Measurements from ENCODE around the gene C19orf47. TPM values are rescaled to one million over a fixed set of nuclear protein-coding genes. Genes with fewer than 3 reads are reported as not detected.
A peak's percentile ranks its signal among the peaks of the same experiment; 100 is the strongest.

C19orf47 gene
- total RNA-seq, 1 donor from 2014 or later, result 25.8 TPM

DNA sequence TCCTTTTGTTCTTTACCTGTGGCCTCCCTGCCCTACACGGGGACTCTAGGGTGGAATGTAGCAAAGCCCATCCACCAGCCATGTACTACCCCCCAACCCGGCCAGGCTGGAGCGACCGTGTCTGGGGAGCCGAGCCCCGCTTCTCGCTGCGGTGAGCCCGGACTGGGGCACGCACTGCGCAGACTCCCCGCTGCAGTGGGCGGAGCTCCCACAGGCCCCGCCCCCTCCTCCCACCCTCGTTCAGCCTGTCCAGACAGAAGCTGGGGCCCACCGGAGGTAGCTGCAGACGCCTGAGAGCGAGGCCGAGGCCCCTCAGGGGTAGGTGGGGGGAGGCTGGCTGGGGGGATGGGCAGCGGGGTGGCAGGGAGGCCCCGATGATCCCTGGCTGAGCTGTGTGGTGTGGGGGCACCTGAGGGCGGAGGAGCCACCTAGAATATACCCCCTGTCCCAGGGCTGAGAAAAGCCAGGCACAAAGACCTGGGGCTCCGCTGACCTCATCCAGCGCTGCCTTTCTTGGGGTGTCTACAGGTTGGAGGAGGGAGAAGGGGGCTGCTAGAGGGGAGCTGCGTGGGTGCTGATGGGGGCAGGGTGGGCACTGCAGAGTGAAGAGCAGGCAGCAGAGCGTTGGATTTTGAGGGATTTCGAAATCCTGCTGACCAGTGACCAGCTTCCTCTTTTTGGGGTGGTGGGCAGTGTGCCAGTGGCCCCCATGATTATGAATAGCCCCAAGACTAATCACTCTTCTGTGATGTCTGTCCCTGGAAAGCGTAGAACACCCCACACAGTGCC lies 17.6 kb upstream of the C19orf47 start:
- TF ChIP-seq, protein P1, sequence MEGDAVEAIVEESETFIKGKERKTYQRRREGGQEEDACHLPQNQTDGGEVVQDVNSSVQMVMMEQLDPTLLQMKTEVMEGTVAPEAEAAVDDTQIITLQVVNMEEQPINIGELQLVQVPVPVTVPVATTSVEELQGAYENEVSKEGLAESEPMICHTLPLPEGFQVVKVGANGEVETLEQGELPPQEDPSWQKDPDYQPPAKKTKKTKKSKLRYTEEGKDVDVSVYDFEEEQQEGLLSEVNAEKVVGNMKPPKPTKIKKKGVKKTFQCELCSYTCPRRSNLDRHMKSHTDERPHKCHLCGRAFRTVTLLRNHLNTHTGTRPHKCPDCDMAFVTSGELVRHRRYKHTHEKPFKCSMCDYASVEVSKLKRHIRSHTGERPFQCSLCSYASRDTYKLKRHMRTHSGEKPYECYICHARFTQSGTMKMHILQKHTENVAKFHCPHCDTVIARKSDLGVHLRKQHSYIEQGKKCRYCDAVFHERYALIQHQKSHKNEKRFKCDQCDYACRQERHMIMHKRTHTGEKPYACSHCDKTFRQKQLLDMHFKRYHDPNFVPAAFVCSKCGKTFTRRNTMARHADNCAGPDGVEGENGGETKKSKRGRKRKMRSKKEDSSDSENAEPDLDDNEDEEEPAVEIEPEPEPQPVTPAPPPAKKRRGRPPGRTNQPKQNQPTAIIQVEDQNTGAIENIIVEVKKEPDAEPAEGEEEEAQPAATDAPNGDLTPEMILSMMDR (IDR thresholded peaks at IDR 0.05; ENCODE audit: partially characterized antibody, unreplicated experiment), result no peak
- H3K9me3 Mint-ChIP-seq (ENCODE audit: unreplicated experiment), result peaks cover 18% of the 10 kb centered on the region
- DNase-seq, result peak; percentile 92
- H3K4me1 Mint-ChIP-seq (ENCODE audit: low read depth, unreplicated experiment), result peaks cover 25% of the 10 kb centered on the region
- peak overlapping the region; percentile 95 for H3K27ac Mint-ChIP-seq (ENCODE audit: unreplicated experiment)
- H3K27me3 Mint-ChIP-seq (ENCODE audit: unreplicated experiment), result peaks cover 16% of the 10 kb centered on the region
- H3K4me3 Mint-ChIP-seq (ENCODE audit: unreplicated experiment), result peak overlapping the region; percentile 85
- H3K36me3 Mint-ChIP-seq (ENCODE audit: unreplicated experiment), result no peaks in the 10 kb centered on the region

DNA sequence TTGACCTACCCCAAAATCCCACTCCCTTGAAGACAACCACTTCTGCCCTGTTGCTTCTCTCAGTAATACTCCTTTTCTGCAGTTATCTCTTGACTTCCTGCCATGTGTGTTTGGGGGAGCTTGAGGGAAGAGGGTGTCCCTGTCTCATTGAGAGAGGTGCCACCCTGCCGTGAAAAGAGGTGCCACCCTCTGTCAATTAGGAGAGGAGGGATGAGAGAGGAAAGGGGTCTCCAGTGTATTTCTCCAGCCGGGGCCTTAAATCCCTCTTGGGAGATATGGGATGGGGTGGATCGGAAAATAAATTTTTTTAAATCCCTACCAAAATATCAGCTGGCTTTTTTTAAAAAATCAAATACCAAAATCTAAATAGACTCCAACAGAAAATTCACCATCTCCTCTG lies 16.8 kb upstream of the C19orf47 start:
- Mint-ChIP-seq H3K36me3 (ENCODE audit: unreplicated experiment) (no peaks in the 10 kb centered on the region), H3K4me3 (ENCODE audit: unreplicated experiment) (peak overlapping the region; percentile 85), H3K27ac (ENCODE audit: unreplicated experiment) (peak overlapping the region; percentile 74), H3K9me3 (ENCODE audit: unreplicated experiment) (peaks cover 16% of the 10 kb centered on the region), H3K4me1 (ENCODE audit: low read depth, unreplicated experiment) (peaks cover 20% of the 10 kb centered on the region), H3K27me3 (ENCODE audit: unreplicated experiment) (peaks cover 14% of the 10 kb centered on the region)
- no peak for DNase-seq
- TF ChIP-seq, protein P1 (IDR thresholded peaks at IDR 0.05; ENCODE audit: partially characterized antibody, unreplicated experiment), result no peak

GRCh38 chr19:40363069-40363468 lies 14.9 kb upstream of the C19orf47 start:
- Mint-ChIP-seq H3K4me1 (ENCODE audit: low read depth, unreplicated experiment) (peaks cover 16% of the 10 kb centered on the region), H3K9me3 (ENCODE audit: unreplicated experiment) (peaks cover 15% of the 10 kb centered on the region), H3K4me3 (ENCODE audit: unreplicated experiment) (no peak overlapping the region), H3K27ac (ENCODE audit: unreplicated experiment) (no peak overlapping the region), H3K36me3 (ENCODE audit: unreplicated experiment) (no peaks in the 10 kb centered on the region), H3K27me3 (ENCODE audit: unreplicated experiment) (peaks cover 9% of the 10 kb centered on the region)
- TF ChIP-seq, protein P1 (IDR thresholded peaks at IDR 0.05; ENCODE audit: partially characterized antibody, unreplicated experiment), result no peak
- DNase-seq, result no peak

DNA sequence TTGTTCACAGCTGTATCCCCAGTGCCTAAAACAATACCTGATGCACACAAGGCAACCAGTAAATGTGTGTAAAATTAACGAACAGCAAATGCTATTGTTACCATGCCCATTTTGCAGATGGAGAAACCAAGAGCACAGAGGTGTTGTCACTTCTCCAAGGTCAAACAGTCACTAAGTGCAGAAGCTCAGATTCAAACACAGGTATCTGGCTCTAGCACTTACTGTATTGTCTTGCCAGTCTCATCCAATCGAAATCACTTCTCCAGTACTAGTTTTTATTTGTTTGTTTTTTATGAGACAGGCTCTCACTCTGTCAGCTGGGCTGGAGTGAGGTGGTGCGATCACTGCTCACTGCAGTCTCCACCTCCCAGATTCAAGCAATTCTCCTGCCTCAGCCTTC lies 14.0 kb upstream of the C19orf47 start:
- DNase-seq, result no peak
- Mint-ChIP-seq H3K27me3 (ENCODE audit: unreplicated experiment) (peaks cover 6% of the 10 kb centered on the region), H3K9me3 (ENCODE audit: unreplicated experiment) (peaks cover 8% of the 10 kb centered on the region), H3K27ac (ENCODE audit: unreplicated experiment) (no peak overlapping the region), H3K36me3 (ENCODE audit: unreplicated experiment) (no peaks in the 10 kb centered on the region), H3K4me1 (ENCODE audit: low read depth, unreplicated experiment) (peaks cover 14% of the 10 kb centered on the region), H3K4me3 (ENCODE audit: unreplicated experiment) (no peak overlapping the region)
- TF ChIP-seq, protein P1 (IDR thresholded peaks at IDR 0.05; ENCODE audit: partially characterized antibody, unreplicated experiment), result no peak

- Mint-ChIP-seq H3K4me3 (ENCODE audit: unreplicated experiment) (no peak overlapping the region), H3K27me3 (ENCODE audit: unreplicated experiment) (peaks cover 3% of the 10 kb centered on the region), H3K4me1 (ENCODE audit: low read depth, unreplicated experiment) (peaks cover 19% of the 10 kb centered on the region), H3K36me3 (ENCODE audit: unreplicated experiment) (peaks cover 5% of the 10 kb centered on the region), H3K9me3 (ENCODE audit: unreplicated experiment) (peaks cover 6% of the 10 kb centered on the region), H3K27ac (ENCODE audit: unreplicated experiment) (peak overlapping the region; percentile 34)
- DNase-seq, result no peak
- TF ChIP-seq, protein P1 (IDR thresholded peaks at IDR 0.05; ENCODE audit: partially characterized antibody, unreplicated experiment), result no peak
Measured at GRCh38 chr19:40360708-40361241, 12.6 kb upstream of the C19orf47 start.
